ENCODE measurements around the gene ST6GALNAC5. TPM values are rescaled to one million over a fixed set of nuclear protein-coding genes. Genes with fewer than 3 reads are reported as not detected.

Gene ST6GALNAC5
- polyA plus RNA-seq, 1 experiment = 1.6 TPM

DNA sequence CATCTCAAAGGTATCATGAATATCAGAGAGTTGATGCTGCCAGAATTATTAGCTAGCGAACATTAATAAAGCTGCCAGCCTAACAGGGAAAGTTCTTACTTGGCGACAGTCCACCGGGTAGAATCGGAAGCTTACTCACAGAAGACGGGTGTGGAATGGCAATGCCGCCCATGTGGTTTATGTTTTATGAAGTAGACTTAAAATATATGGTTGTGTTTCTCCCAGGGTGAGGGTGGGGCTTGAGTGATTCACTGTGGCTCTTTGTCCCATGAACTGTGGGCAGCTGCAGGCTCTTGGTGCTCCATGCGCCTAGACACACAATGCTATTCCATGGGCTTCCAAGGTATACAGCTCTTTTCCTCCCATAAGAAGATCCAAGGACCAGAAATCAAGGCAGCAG, 189.2 kb downstream of the ST6GALNAC5 start:
- no peak overlapping the region for H3K4me3 ChIP-seq (ENCODE audit: low read depth, low read length)
- TF ChIP-seq CTCF (IDR thresholded peaks at IDR 0.05; ENCODE audit: low read depth, low read length) = no peak
- ChIA-PET POLR2A (no interaction called here), CTCF (interaction anchor here (0.6 kb wide), 1 partner anchor 51 kb away, joined by 5 read pairs; no protein-coding TSS in a partner anchor)
- H3K9me3 ChIP-seq (ENCODE audit: control insufficient read depth, insufficient read depth, low read length) = no peaks in the 10 kb centered on the region
- no peak overlapping the region for H3K27ac ChIP-seq (ENCODE audit: low read depth, low read length)
- H3K27me3 ChIP-seq (ENCODE audit: control insufficient read depth, insufficient read depth, low read length) = no peaks in the 10 kb centered on the region
- no peak for DNase-seq (ENCODE audit: low read depth, low spot score)

GRCh38 chr1:77057994-77058585, 190.8 kb downstream of the ST6GALNAC5 start:
- TF ChIP-seq CTCF (IDR thresholded peaks at IDR 0.05; ENCODE audit: low read depth, low read length) = no peak
- Histone ChIP-seq H3K9me3 (ENCODE audit: control insufficient read depth, insufficient read depth, low read length) (no peaks in the 10 kb centered on the region), H3K4me3 (ENCODE audit: low read depth, low read length) (no peak overlapping the region), H3K27ac (ENCODE audit: low read depth, low read length) (no peak overlapping the region), H3K27me3 (ENCODE audit: control insufficient read depth, insufficient read depth, low read length) (no peaks in the 10 kb centered on the region)
- CTCF ChIA-PET = no interaction called here
- DNase-seq (ENCODE audit: low read depth, low spot score) = no peak
- POLR2A ChIA-PET = no interaction called here

DNA sequence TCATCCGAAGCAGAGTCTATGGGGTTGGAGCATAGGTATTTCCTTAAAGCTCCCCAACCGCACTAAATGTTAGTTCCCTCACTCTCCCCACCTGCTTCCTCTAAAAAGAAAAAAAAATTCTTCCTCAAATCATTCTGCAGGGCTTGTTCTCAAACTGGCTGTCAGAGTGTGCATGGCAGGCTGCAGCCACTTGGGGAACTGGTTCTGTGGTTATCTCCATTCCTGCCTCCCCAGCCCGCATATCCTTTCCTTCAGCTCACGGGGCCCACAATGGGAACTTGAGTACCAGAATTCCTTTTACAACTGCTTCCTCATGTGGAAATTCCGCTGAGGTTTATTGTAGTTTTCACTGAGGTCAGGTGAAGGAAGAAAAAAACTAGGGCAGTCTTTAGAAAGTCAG, 192.7 kb downstream of the ST6GALNAC5 start:
- H3K9me3 ChIP-seq (ENCODE audit: control insufficient read depth, insufficient read depth, low read length) = no peaks in the 10 kb centered on the region
- no peak overlapping the region for H3K4me3 ChIP-seq (ENCODE audit: low read depth, low read length)
- no peak for DNase-seq (ENCODE audit: low read depth, low spot score)
- TF ChIP-seq CTCF (IDR thresholded peaks at IDR 0.05; ENCODE audit: low read depth, low read length) = no peak
- CTCF ChIA-PET = no interaction called here
- H3K27me3 ChIP-seq (ENCODE audit: control insufficient read depth, insufficient read depth, low read length) = no peaks in the 10 kb centered on the region
- POLR2A ChIA-PET = no interaction called here
- H3K27ac ChIP-seq (ENCODE audit: low read depth, low read length) = no peak overlapping the region

GRCh38 chr1:77061162-77061561, 193.9 kb downstream of the ST6GALNAC5 start:
- no peak overlapping the region for H3K27ac ChIP-seq (ENCODE audit: low read depth, low read length)
- TF ChIP-seq CTCF (IDR thresholded peaks at IDR 0.05; ENCODE audit: low read depth, low read length) = no peak
- no peaks in the 10 kb centered on the region for H3K27me3 ChIP-seq (ENCODE audit: control insufficient read depth, insufficient read depth, low read length)
- no peaks in the 10 kb centered on the region for H3K9me3 ChIP-seq (ENCODE audit: control insufficient read depth, insufficient read depth, low read length)
- no peak overlapping the region for H3K4me3 ChIP-seq (ENCODE audit: low read depth, low read length)
- POLR2A ChIA-PET = no interaction called here
- CTCF ChIA-PET = no interaction called here
- no peak for DNase-seq (ENCODE audit: low read depth, low spot score)

DNA sequence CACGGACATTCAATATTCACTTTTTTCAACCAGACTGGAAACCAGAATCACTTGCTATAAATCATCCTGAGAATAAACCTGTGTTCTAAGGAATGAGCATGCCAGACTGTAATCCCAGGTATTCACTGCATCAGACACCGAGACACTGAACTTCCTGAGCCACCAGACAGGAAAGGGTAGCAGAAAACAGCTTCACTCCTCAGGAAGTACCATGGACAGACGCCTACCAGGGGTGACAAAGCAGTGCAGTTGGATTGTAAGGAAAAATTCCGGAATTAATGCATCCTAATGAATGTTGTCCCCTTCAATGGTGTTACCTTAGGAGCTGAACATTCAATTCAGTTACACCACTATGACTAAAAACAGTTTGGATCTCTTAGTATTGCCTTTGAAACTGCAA, 195.8 kb downstream of the ST6GALNAC5 start:
- Histone ChIP-seq H3K4me3 (ENCODE audit: low read depth, low read length) (no peak overlapping the region), H3K9me3 (ENCODE audit: control insufficient read depth, insufficient read depth, low read length) (no peaks in the 10 kb centered on the region), H3K27ac (ENCODE audit: low read depth, low read length) (no peak overlapping the region), H3K27me3 (ENCODE audit: control insufficient read depth, insufficient read depth, low read length) (no peaks in the 10 kb centered on the region)
- no peak for TF ChIP-seq CTCF (IDR thresholded peaks at IDR 0.05; ENCODE audit: low read depth, low read length)
- ChIA-PET POLR2A (no interaction called here), CTCF (no interaction called here)
- no peak for DNase-seq (ENCODE audit: low read depth, low spot score)

Measured in AG04450 (cell line).